Upper lobe of left lung (tissue), 6 donors: Measurements from ENCODE around the gene FAM53B. TPM values are rescaled to one million over a fixed set of nuclear protein-coding genes. Genes with fewer than 3 reads are reported as not detected.

ENCODE experiments used
- ATAC-seq, 2 donors: fragments of 200-7000 bp; cut with Tn5 transposase; one replicate each; pipeline ENCODE4 v1.9.1; 2022; ENCODE audit warnings: mild to moderate bottlenecking in 2 of 2, moderate library complexity in 2 of 2; ENCODE audit not compliant: low FRiP score in 2 of 2
- DNase-seq, 2 donors: peaks; one replicate each; pipeline ENCODE4 v3.0.0-alpha.2; 2019 to 2020
- H3K27ac ChIP-seq, 4 donors: fragments of 200-600 bp; sonication (generic); one replicate each; pipeline ENCODE4 v1.5.1; 2016 to 2019
- H3K27me3 ChIP-seq, 4 donors: fragments of 200-600 bp; sonication (generic); one replicate each; pipeline ENCODE4 v1.5.1; 2017 to 2019
- H3K36me3 ChIP-seq, 4 donors: fragments of 200-600 bp; sonication (generic); one replicate each; pipeline ENCODE4 v1.5.1; 2016 to 2019
- H3K4me1 ChIP-seq, 4 donors: fragments of 200-600 bp; sonication (generic); one replicate each; pipeline ENCODE4 v1.5.1; 2018 to 2019
- H3K4me3 ChIP-seq, 4 donors: fragments of 200-600 bp; sonication (generic); one replicate each; pipeline ENCODE4 v1.5.1; 2017 to 2019; ENCODE audit warnings: mild to moderate bottlenecking in 2 of 4, moderate library complexity in 1 of 4
- H3K9me3 ChIP-seq, 4 donors: fragments of 200-600 bp; sonication (generic); one replicate each; pipeline ENCODE4 v1.5.1; 2018 to 2019
- CTCF ChIP-seq, 6 experiments: fragments of 450-650 bp in 4 of 6; fragments of 200-600 bp in 2 of 6; sonication (generic) in 2 of 6; IDR thresholded peaks; one replicate each; pipeline ENCODE4 v1.5.1; 2016 to 2019; ENCODE audit warnings: antibody characterized with exemption in 6 of 6
- EP300 ChIP-seq, 4 donors: sonication (generic); formaldehyde crosslinking; IDR thresholded peaks; one replicate each; pipeline ENCODE4 v1.5.1; 2017; ENCODE audit warnings: antibody characterized with exemption in 4 of 4, control low read depth in 2 of 4
- POLR2A ChIP-seq, 4 donors: fragments of 450-650 bp; IDR thresholded peaks; one replicate each; pipeline ENCODE4 v1.5.1; 2016 to 2017; ENCODE audit warnings: antibody characterized with exemption in 4 of 4, mild to moderate bottlenecking in 2 of 4
- POLR2AphosphoS5 ChIP-seq, 2 donors: sonication (generic); formaldehyde crosslinking; IDR thresholded peaks; one replicate each; pipeline ENCODE4 v1.5.1; 2017; ENCODE audit warnings: antibody characterized with exemption in 2 of 2
- WGBS, 2 donors: methylation state at CpG; one replicate each; pipeline ENCODE4 v1.1.5; 2017 to 2018; 5-methylcytosine and 5-hydroxymethylcytosine counted together
- total RNA-seq, 6 donors: library from RNA; depleted of rRNA in 4 of 6; stranded (reverse); fragments of >200 nt in 4 of 6; gene quantifications; one replicate each; pipeline versions ENCODE4 v1.1.0 to v1.2.1, GENCODE V29; 2016 to 2021
- donor health status: DM: no; HTN: no; CAD: no; lungs with moderate emphysema.
- donor health status: DM: no; HTN: yes; CAD: no; lungs with severe emphysema.

The FAM53B gene
- total RNA-seq, 6 donors from 2014 or later, result 35.8 to 62.5 (median 47.8) TPM

- Histone ChIP-seq H3K27me3 (no peaks in the 10 kb centered on the region), H3K27ac (peak overlapping the region; percentile 56 to 74 (median 64)), H3K36me3 (no peaks in the 10 kb centered on the region), H3K9me3 (no peaks in the 10 kb centered on the region), H3K4me1 (peaks cover 74 to 97% (median 83%) of the 10 kb centered on the region in 4 donors), H3K4me3 (no peak overlapping the region)
- 46 to 62% methylated on average over 13 to 14 of the region's 14 CpGs for WGBS, 2 donors
- DNase-seq (peak; percentile 71 to 86), ATAC-seq (peak; percentile 21 to 58)
- TF ChIP-seq EP300 (IDR thresholded peaks at IDR 0.05) (no peak), POLR2A (IDR thresholded peaks at IDR 0.05) (no peak), POLR2AphosphoS5 (IDR thresholded peaks at IDR 0.05) (peak in 1 of 2 donors; percentile 16), CTCF (IDR thresholded peaks at IDR 0.05) (no peak)
Observed at GRCh38 chr10:124732931-124733570, 11.1 kb downstream of the FAM53B start.

GRCh38 chr10:124731551-124731950 is 12.6 kb downstream of the FAM53B start:
- Histone ChIP-seq H3K4me3 (no peak overlapping the region), H3K9me3 (no peaks in the 10 kb centered on the region), H3K4me1 (peaks cover 73 to 95% (median 79%) of the 10 kb centered on the region in 4 donors), H3K27me3 (no peaks in the 10 kb centered on the region), H3K36me3 (no peaks in the 10 kb centered on the region), H3K27ac (peak overlapping the region; percentile 56 to 74 (median 64))
- 88 to 89% methylated on average over 9 of the region's 9 CpGs for WGBS, 2 donors
- DNase-seq, result no peak
- TF ChIP-seq EP300 (IDR thresholded peaks at IDR 0.05) (no peak), CTCF (IDR thresholded peaks at IDR 0.05) (no peak), POLR2AphosphoS5 (IDR thresholded peaks at IDR 0.05) (no peak), POLR2A (IDR thresholded peaks at IDR 0.05) (no peak)
- ATAC-seq, result no peak

DNA sequence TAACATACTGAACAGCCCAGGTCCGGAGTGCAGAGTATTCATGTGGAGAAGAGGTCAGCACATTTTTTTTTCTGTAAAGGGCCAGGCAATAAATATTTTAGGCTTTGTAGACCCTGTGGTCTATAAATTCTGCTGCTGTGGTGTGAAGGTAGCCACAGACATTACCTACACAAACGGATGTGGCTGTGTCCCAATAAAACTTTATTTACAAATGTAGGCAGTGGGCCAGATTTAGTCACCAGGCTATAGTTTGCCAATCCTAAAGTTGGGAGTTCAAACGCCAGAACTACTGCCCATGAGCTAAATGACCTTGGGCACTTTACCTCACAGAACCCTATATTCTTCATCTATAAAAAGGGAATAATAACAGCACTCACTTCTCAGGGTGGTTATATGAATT is 13.4 kb downstream of the FAM53B start:
- no peak overlapping the region for H3K4me3 ChIP-seq
- no peaks in the 10 kb centered on the region for H3K36me3 ChIP-seq
- no peak overlapping the region for H3K27ac ChIP-seq
- no peaks in the 10 kb centered on the region for H3K27me3 ChIP-seq
- TF ChIP-seq POLR2A (IDR thresholded peaks at IDR 0.05) (no peak), EP300 (IDR thresholded peaks at IDR 0.05) (no peak), POLR2AphosphoS5 (IDR thresholded peaks at IDR 0.05) (no peak), CTCF (IDR thresholded peaks at IDR 0.05) (no peak)
- no peak for DNase-seq
- H3K9me3 ChIP-seq, result no peaks in the 10 kb centered on the region
- ATAC-seq, result no peak
- 85 to 91% methylated on average over 3 of the region's 3 CpGs for WGBS, 2 donors
- H3K4me1 ChIP-seq, result peaks cover 65 to 93% (median 72%) of the 10 kb centered on the region in 4 donors

- Histone ChIP-seq H3K4me1 (peaks cover 65 to 91% (median 70%) of the 10 kb centered on the region in 4 donors), H3K27ac (peak overlapping the region; percentile 81 to 84 (median 83)), H3K36me3 (peaks cover 0 to 6% (median 0%) of the 10 kb centered on the region in 4 donors), H3K4me3 (no peak overlapping the region), H3K27me3 (no peaks in the 10 kb centered on the region), H3K9me3 (no peaks in the 10 kb centered on the region)
- no peak for DNase-seq
- WGBS, 2 donors, result 56% methylated on average over 8 of the region's 8 CpGs
- peak in 1 of 4 donors; percentile 15 for TF ChIP-seq POLR2A (IDR thresholded peaks at IDR 0.05)
- no peak for TF ChIP-seq CTCF (IDR thresholded peaks at IDR 0.05)
- peak; percentile 25 to 30 for TF ChIP-seq POLR2AphosphoS5 (IDR thresholded peaks at IDR 0.05)
- TF ChIP-seq EP300 (IDR thresholded peaks at IDR 0.05), result no peak
- peak in 1 of 2 donors; percentile 44 for ATAC-seq
Observed at GRCh38 chr10:124728830-124729661, 15.1 kb downstream of the FAM53B start.
